GM18520 (cell line): ENCODE results near the gene ZNF474.

ENCODE experiments used
- ATAC-seq: cut with Tn5 transposase; IDR thresholded peaks from one replicate; pipeline ENCODE4 v1.9.1; 2021; ENCODE audit not compliant: unreplicated experiment

Gene ZNF474

DNA sequence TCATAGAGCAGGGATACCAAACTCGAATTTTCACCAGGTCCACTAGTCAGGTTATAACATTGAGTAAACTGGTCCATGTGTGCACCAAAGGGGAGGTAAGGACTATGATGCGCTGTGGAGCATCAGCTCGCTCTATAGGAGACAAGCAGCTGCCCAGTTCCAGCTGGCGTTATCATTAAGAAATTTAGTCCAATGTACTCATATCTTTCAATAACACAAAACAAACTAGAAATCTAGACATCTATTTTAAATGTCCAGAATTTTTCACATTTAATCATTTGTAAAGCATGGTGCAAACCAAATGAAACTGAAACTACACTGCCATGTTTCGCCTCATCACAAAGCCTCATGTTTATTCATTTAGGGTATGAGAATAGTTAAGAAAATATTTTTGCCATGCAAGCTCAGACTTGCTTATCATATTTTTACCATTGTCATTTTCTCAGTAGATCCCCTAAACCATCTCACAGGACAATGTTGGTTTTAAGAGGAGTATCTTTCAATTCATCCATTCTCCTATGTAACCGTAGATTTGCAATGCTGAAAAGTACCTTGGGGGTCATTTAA, 50.9 kb downstream of the ZNF474 start:
- ATAC-seq: no peak

GRCh38 chr5:122180863-122181548, 51.7 kb downstream of the ZNF474 start:
- no peak for ATAC-seq

GRCh38 chr5:122181863-122182262, 52.5 kb downstream of the ZNF474 start:
- ATAC-seq: no peak

- ATAC-seq: no peak
These were observed 53.2 kb downstream of the ZNF474 start for GRCh38 chr5:122182491-122182921.

- ATAC-seq: no peak
These were observed 53.9 kb downstream of the ZNF474 start for GRCh38 chr5:122183098-122183787.

DNA sequence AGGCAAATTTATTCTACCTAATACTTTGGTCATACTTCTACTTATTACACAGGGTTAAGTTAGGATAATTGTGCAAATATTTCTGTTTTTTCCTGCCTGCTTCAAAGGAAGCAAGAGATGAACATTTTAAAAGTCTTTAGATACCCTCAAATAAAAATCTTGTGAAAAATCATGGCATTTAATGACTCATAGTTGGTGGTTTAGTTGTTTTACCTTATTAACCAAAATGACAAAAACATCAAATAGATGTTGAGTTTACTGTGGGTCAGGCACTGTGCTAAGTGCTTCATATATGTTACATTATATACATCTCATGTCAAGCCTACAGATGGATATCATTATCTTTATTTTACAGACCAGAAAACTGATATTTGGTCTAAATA, 54.4 kb downstream of the ZNF474 start:
- ATAC-seq: no peak

GRCh38 chr5:122184676-122185255, 55.4 kb downstream of the ZNF474 start:
- ATAC-seq: no peak

- no peak for ATAC-seq
These were observed 58.1 kb downstream of the ZNF474 start for GRCh38 chr5:122187426-122187825.

DNA sequence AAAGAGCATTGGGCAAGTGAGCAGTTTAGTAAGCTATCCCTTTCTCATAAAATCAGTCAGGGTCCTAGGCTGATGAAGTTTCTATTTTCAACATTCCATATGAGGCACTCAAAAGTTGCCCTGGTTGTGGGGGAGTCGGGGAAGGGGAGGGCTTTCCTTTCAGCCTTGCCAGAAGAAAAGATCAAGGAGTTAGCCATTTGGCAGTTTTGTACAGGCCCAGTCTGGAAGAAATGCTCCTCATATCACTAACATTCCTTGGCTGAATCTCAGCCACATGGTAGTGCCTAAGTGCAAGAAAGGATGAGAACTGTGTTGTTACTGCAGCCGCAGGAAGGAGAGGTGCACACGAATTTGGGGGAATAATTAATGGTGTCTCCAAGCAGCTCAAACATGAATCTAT, 60.8 kb downstream of the ZNF474 start:
- no peak for ATAC-seq

DNA sequence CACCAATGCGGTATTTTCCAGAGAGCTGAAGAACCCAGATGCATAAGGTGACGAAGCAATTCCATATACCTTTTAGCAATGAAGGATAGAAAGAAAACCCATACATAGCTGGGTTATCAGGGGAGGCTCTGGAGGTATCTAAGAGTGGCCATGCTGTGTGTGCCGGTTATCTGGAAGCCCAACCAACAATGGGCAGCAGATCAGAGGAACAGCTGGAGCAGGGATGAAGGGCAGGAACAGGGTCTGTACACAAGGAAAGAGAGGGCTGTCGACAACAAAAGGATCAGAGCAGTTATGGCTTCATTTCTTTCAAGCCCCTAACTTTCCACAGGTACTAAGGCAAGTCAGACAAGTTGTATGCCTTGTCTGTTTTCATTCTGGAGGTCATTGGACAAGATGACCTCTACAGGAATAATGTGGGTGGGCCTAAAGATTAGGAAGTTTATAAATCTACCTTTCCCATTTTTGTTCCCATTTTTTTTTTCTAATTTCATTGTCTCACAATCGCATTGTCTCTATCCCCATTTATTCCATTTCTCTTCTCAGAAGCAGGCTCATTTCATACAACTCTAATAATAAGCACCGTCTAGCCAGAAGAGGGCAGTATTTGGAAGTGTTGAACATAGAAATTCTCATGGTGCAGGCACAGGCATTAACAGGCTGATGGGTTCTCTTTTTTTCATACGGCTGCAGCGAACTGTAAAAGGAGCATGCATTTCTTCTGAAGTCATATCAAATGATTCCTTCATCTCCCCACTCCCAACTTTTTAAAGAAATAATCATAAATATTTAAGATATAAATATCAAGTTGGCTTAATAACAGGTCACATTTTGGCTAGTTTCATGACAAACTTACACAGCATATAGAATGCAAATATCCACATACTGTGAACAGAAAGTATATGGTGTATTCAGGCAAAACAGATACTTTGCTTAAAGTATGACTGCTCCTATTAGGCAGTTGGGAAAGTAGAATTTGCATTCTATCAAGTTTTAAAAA, 63.5 kb downstream of the ZNF474 start:
- ATAC-seq: peak; percentile 72

GRCh38 chr5:122195802-122196394, 66.6 kb downstream of the ZNF474 start:
- no peak for ATAC-seq

DNA sequence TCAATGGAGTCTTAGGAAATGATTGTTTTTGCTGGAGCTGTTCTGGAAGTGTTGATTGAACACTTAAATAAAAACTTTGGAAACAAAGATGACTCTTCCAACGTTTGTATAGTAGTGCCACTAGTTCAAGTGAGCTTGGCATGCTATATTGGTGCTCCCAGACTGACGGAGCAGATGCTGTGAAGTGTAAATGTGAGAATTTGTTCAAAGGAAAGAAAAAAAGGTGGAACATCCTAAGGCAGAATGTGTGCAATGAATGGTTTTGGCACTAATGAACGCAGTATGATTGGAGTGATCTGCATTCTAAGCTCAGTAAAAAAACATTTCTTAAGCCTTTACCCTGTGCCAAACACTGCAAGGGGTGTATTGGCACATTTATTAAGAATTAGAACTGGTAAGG, 69.8 kb downstream of the ZNF474 start:
- ATAC-seq: no peak

DNA sequence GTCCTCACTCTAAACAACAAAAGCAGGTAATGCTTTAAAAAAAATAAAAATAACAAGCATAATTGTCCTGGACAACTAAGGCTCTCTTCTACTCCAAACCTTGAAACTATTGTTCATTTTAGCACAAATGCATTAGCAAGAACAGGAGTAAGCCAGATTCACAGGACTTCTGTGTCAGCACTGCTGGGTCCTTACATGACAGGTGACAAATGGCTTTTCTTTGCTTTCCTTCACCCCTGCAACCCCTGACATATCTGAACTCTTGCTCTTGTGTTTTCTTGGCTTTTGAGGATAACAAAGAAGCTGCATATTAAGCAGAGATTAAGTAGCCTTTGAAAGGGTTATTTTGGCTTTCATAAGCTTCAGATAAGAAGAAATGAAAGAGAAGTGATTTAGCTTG, 71.1 kb downstream of the ZNF474 start:
- no peak for ATAC-seq

GRCh38 chr5:122200865-122201264, 71.5 kb downstream of the ZNF474 start:
- ATAC-seq: no peak

- ATAC-seq: no peak
These were observed 72.0 kb downstream of the ZNF474 start for GRCh38 chr5:122201365-122201764.

DNA sequence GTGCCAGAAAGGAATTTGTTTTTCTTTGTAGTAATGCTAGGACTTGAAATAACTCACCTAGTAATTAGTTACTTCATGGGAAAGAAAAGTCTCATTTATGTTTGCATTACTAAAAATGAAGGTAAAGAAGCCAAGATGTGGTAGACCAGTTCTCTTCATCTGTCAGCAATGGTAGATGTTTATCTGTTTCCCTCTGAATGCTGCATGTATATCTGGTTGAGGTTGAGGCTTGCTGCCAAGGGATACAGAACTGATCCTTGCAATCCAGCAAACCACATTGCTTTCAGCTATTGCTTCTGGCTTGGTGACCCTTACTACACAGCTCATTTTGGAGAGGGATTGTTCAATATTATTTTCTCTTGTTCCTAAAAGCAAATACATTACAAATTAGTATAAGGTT, 73.6 kb downstream of the ZNF474 start:
- ATAC-seq: no peak
